Type B pancreatic cell (in vitro differentiated cells): ENCODE results near the gene GRIA1. TPM values are rescaled to one million over a fixed set of nuclear protein-coding genes. Genes with fewer than 3 reads are reported as not detected.

Experiments used
- DNase-seq: peaks from one replicate; pipeline ENCODE4 v3.0.0; 2021; ENCODE audit warnings: mixed read lengths; ENCODE audit not compliant: unreplicated experiment; ENCODE audit errors: extremely low spot score
- H3K27ac Mint-ChIP-seq: 2 replicates; pipeline ENCODE4 v1.8.0; 2021; ENCODE audit warnings: mild to moderate bottlenecking, mixed read lengths
- H3K27me3 Mint-ChIP-seq: 2 replicates; pipeline ENCODE4 v1.8.0; 2021; ENCODE audit warnings: mixed read lengths
- H3K36me3 Mint-ChIP-seq: 2 replicates; pipeline ENCODE4 v1.8.0; 2021; ENCODE audit warnings: mixed read lengths
- H3K4me1 Mint-ChIP-seq: one replicate; pipeline ENCODE4 v1.8.0; 2021; ENCODE audit warnings: mixed read lengths; ENCODE audit not compliant: unreplicated experiment
- H3K4me3 Mint-ChIP-seq: 2 replicates; pipeline ENCODE4 v1.8.0; 2021; ENCODE audit warnings: mild to moderate bottlenecking, mixed read lengths
- H3K9me3 Mint-ChIP-seq: 2 replicates; pipeline ENCODE4 v1.8.0; 2021; ENCODE audit warnings: mixed read lengths
- total RNA-seq: library from RNA; stranded (reverse); gene quantifications from 2 replicates; pipeline ENCODE4 v1.2.1, GENCODE V29; 2021; ENCODE audit warnings: low replicate concordance
- TF ChIP-seq, protein P1 (sequence below): fragments of 200-600 bp; sonication (generic); conservative IDR thresholded peaks from 2 replicates; pipeline ENCODE4 v1.5.0; 2021; ENCODE audit warnings: antibody characterized with exemption, mild to moderate bottlenecking

Gene GRIA1
- total RNA-seq, 1 donor from 2014 or later = 18.0 TPM

DNA sequence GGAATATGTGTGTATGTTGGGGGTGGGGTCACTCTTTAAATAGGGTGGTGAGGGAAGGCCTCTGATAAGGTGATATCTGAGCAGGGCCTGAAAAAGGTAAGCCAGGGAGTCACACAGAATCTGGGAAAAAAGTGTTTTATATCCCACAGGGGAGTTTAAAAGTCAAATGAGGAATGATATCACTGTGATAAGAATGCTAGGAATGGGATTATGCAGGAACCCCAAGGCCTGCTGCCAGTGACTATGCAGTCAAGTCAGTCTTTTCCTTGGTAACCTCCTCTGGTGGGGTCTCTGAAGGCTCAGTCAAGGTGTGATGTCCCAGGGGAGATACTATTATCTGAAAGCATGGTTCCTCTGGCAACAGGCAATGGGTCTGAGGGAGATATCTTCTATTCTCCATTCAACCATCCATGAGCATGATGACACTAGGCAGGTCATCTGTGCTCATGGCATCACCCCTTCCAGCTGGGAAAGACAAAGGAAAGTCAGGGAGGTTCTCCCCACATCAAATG is 53.5 kb downstream of the GRIA1 start:
- Mint-ChIP-seq H3K36me3 (no peaks in the 10 kb centered on the region), H3K27ac (no peak overlapping the region), H3K9me3 (no peaks in the 10 kb centered on the region), H3K27me3 (no peaks in the 10 kb centered on the region), H3K4me3 (no peak overlapping the region), H3K4me1 (no peaks in the 10 kb centered on the region)
- DNase-seq = no peak
- TF ChIP-seq, protein P1, sequence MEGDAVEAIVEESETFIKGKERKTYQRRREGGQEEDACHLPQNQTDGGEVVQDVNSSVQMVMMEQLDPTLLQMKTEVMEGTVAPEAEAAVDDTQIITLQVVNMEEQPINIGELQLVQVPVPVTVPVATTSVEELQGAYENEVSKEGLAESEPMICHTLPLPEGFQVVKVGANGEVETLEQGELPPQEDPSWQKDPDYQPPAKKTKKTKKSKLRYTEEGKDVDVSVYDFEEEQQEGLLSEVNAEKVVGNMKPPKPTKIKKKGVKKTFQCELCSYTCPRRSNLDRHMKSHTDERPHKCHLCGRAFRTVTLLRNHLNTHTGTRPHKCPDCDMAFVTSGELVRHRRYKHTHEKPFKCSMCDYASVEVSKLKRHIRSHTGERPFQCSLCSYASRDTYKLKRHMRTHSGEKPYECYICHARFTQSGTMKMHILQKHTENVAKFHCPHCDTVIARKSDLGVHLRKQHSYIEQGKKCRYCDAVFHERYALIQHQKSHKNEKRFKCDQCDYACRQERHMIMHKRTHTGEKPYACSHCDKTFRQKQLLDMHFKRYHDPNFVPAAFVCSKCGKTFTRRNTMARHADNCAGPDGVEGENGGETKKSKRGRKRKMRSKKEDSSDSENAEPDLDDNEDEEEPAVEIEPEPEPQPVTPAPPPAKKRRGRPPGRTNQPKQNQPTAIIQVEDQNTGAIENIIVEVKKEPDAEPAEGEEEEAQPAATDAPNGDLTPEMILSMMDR = no peak

DNA sequence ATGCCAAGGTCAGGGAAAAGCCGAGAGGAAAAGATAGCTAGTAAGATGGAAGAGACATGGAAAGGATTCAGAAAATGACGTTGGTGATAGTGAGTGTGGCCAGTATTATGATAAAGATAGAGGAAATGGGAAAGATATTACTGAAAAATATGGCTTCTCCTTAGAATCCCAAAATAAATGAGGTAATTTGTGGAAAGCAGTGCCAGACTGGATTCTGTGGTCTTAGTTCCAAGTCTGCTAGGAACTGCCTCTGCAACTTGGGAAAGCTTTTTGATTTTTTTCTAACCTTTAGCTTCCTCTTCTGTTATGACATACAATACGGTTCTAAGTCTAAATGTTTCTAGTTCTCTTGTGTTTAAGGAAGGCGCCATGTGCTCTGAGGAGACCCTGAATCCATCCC is 54.2 kb downstream of the GRIA1 start:
- no peak overlapping the region for H3K4me3 Mint-ChIP-seq
- H3K4me1 Mint-ChIP-seq = no peaks in the 10 kb centered on the region
- no peak overlapping the region for H3K27ac Mint-ChIP-seq
- H3K36me3 Mint-ChIP-seq = no peaks in the 10 kb centered on the region
- TF ChIP-seq, protein P1 = no peak
- DNase-seq = no peak
- no peaks in the 10 kb centered on the region for H3K9me3 Mint-ChIP-seq
- H3K27me3 Mint-ChIP-seq = no peaks in the 10 kb centered on the region

DNA sequence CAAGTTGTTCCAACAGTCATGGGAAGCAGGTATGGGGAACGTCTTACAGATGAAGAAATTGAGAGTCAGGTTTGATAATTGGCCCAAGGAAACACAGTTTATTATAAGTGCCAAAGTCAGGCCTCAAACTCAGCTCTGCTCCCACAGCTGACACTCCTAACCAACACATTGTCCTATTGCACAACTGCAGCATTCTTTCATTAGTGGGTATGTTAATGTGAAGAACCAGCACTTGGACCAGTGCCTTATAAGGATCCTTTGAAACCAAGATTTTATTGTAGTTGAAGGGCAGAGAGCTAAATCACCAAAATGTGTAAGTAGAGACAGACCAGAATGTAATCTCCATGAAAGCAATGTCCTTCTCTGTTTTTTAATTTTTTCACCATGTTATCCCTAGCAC is 56.1 kb downstream of the GRIA1 start:
- Mint-ChIP-seq H3K9me3 (no peaks in the 10 kb centered on the region), H3K27ac (no peak overlapping the region), H3K4me3 (no peak overlapping the region), H3K36me3 (no peaks in the 10 kb centered on the region), H3K27me3 (no peaks in the 10 kb centered on the region), H3K4me1 (peaks cover 5% of the 10 kb centered on the region)
- TF ChIP-seq, protein P1 = no peak
- no peak for DNase-seq

DNA sequence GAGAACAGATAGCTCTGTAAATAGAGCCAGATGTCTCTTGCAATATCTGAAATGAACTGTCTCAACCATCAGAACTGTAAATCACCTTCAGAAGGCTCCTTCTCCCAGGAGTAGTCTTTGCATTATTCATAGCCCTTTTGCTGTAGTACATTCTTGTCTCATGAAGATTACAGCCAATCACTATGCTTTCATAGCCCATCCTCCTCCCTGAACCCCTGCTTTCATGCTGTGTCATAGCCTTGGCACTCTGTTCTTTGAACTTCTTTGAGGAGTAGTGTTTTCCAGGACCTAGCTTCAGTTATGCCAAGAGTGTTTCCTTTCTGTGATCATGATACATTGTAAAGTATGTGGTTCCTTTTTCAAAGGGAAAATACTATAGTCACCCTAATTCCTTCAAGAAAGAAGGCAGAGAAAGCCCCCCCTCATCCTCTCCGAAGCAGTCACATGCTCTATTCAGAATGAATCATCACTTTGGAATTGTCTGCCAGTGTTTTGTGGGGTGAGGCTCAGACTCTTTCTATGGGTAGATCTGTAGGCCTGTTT is 61.1 kb downstream of the GRIA1 start:
- Mint-ChIP-seq H3K27me3 (no peaks in the 10 kb centered on the region), H3K4me1 (peaks cover 19% of the 10 kb centered on the region), H3K4me3 (no peak overlapping the region), H3K36me3 (no peaks in the 10 kb centered on the region), H3K27ac (peak overlapping the region; percentile 35), H3K9me3 (no peaks in the 10 kb centered on the region)
- DNase-seq = no peak
- TF ChIP-seq, protein P1 = no peak

DNA sequence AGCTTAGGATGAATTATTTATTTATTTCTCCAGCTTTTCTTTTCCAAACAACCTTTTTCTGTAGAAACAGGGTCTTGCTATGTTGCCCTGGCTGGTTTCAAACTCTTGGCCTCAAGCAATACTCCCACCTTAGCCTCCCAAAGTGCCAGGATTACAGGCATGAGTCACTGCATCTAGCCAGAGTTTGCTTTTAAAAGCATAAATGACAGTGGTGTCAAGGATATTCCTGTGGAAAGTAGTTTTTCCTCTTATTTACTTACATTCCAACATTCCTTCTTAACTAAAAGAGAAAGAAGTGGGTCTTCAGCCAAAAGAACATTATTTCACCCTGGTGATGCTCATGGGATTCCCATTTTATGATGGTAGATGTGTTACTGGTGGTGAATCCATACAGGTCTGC is 62.4 kb downstream of the GRIA1 start:
- TF ChIP-seq, protein P1 = no peak
- H3K27ac Mint-ChIP-seq = no peak overlapping the region
- H3K9me3 Mint-ChIP-seq = no peaks in the 10 kb centered on the region
- H3K4me3 Mint-ChIP-seq = no peak overlapping the region
- no peaks in the 10 kb centered on the region for H3K27me3 Mint-ChIP-seq
- DNase-seq = no peak
- peaks cover 19% of the 10 kb centered on the region for H3K4me1 Mint-ChIP-seq
- no peaks in the 10 kb centered on the region for H3K36me3 Mint-ChIP-seq
